ENCODE data around the gene SLC36A3.
"Not testable (repeated sequence)": the region's sequence is repeated elsewhere in the genome, so short reads cannot be mapped to it uniquely, and the experiment has no call there.

SLC36A3 gene

DNA sequence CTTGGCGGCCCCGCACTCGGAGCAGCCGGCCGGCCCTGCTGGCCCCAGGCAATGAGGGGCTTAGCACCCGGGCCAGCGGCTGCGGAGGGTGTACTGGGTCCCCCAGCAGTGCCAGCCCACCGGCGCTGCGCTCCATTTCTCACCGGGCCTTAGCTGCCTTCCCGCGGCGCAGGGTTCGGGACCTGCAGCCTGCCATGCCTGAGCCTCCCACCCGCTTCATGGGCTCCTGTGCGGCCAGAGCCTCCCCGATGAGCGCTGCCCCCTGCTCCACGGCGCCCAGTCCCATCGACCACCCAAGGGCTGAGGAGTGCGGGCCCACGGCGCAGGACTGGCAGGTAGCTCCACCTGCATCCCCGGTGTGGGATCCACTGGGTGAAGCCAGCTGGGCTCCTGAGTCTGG is 5.7 kb upstream of the SLC36A3 start:
- DNase-seq (ENCODE audit: low spot score) = not testable (repeated sequence)

GRCh38 chr5:151298063-151298855 is 5.3 kb downstream of the SLC36A3 start:
- DNase-seq (ENCODE audit: low spot score) = no peak

GRCh38 chr5:151296974-151297373 is 6.6 kb downstream of the SLC36A3 start:
- DNase-seq (ENCODE audit: low spot score) = no peak

DNA sequence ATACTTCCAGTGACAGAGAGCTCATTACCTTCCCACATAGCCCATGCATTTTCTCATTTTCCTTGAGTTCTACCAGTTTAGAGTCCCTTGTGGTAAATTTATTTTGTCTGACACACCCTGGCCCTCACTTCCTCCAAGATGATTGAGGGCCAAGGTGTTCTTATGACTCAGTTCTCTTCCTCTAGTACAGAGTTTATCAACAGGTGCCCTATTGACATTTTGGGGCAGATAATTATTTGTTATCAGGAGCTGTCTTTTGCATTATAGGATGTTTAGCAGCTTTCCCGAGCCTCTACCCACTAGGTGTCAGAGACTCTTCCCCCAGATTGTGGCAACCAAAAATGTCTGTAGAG is 7.1 kb downstream of the SLC36A3 start:
- DNase-seq (ENCODE audit: low spot score) = no peak

DNA sequence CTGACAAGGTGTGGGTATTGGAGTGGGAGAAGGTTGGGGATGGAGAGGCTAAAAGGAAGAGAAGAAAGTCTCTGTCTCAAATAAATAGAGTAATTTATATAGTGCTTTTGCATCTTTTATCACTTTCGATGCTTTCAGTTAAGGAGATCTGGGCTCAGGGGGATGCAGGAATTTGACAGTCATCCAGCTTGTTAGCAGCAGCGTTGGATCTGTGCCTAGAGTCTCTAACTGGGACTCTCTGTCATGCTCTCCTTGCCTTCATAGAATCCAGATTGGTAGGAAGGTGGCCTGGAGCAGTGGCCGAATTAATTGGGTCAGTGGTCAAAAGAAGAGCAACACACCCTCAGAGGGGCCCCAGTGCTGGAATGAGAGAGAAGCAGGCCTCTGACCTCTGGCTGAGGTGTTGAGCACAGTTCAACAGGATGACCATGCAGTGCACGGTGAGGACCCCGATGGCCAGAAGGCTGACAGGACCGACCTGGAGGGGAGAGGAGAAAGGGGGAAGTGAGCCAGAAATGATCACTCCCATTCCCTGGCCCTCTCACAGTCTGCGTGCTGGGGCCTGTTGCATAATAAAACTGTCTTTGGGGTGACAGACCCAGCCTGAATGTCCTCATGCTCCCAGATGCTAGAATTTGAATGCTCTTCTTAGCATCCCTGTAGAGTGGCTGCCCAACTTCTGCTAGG is 7.6 kb downstream of the SLC36A3 start:
- no peak for DNase-seq (ENCODE audit: low spot score)

GRCh38 chr5:151295138-151295537 is 8.4 kb downstream of the SLC36A3 start:
- no peak for DNase-seq (ENCODE audit: low spot score)

- DNase-seq (ENCODE audit: low spot score) = no peak
Measured at GRCh38 chr5:151293624-151294023, 9.9 kb downstream of the SLC36A3 start.

GRCh38 chr5:151288180-151288579 is 15.4 kb downstream of the SLC36A3 start:
- no peak for DNase-seq (ENCODE audit: low spot score)

GRCh38 chr5:151286246-151286645 is 17.3 kb downstream of the SLC36A3 start:
- no peak for DNase-seq (ENCODE audit: low spot score)

DNA sequence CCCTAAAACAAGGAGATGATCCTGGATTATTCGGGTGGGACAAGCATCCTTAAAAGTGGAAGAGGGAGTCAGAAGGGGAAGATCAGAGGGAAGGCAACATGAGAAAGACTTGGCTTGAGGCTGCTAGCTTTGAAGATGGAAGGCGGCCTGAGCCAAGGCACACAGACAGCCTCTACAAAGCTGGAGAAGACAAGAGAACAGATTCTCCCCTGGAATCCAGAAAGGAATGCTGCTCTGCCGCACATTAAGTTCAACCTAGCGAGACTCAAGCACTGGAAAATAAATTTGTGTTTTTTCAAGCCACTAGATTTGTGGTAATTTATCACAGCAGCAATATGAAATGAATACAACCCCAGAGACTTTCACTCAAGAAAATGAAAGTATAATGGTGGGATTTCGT is 17.9 kb downstream of the SLC36A3 start:
- DNase-seq (ENCODE audit: low spot score) = no peak

- DNase-seq (ENCODE audit: low spot score) = no peak
Measured at GRCh38 chr5:151284392-151284967, 19.1 kb downstream of the SLC36A3 start.

- no peak for DNase-seq (ENCODE audit: low spot score)
Measured at GRCh38 chr5:151283120-151283825, 20.3 kb downstream of the SLC36A3 start.

DNA sequence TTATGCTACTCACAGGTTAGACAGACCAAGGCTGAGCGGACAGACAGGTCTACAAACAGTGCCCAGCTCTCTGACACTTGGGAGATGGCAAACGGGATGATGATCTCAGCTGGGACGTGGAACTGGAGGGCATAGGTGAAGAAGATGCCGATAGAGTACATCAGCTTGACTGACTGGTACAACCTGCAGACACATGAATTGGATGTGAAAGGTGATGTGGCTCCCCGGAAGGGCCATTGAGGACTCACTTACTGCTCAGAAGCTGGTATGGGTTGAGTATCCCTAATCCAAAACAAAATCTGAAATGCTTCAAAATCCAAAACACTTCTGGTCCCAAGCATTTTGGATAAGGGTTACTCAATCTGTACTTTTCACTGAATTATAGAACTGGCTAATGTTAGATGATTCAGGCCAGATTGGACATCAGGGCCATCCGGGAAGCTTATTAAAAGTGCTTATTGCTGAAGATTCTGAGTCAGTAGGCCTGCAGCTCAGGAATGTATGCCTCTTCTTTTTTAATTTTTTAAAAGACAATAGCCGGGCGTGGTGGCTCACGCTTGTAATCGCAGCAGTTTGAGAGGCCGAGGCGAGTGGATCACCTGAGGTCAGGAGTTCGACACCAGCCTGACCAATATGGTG is 22.4 kb downstream of the SLC36A3 start:
- no peak for DNase-seq (ENCODE audit: low spot score)

DNA sequence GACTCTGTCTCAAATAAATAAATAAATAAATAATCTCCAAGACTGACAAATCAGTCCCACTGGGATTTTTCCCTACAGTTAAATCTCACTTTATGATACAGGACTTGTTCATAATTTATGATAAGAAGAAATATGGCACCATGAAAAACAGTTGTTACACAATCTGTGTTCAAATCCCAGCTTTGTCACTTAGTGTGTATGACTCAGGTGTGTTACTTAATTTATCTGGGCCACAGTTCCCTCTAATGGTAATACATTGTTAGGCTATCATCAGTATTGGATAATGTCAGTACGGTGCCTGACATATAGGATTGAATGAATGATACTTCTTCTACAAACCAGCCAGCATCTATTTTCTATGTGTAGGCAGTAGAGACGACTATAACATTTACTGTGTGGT is 23.1 kb downstream of the SLC36A3 start:
- DNase-seq (ENCODE audit: low spot score) = no peak

- no peak for DNase-seq (ENCODE audit: low spot score)
Measured at GRCh38 chr5:151278845-151279244, 24.7 kb downstream of the SLC36A3 start.

DNA sequence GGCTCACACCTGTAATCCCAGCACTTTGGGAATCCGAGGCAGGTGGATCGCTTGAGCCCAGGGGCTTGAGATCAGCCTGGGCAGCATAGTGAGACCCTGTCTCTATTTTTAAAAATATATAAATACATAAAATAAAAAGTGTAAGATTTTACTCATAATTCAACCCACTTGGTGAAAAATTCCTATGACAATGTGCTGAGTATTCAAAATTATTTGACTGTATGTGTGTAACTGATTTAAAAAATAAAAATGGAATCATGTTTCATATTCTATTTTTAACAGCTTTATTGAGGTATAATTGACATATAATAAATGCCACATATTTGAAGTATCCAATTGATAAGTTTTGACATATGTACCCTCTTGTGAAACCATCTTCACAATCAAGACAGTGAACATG is 27.8 kb downstream of the SLC36A3 start:
- no peak for DNase-seq (ENCODE audit: low spot score)

GRCh38 chr5:151274666-151275065 is 28.9 kb downstream of the SLC36A3 start:
- DNase-seq (ENCODE audit: low spot score) = no peak

GRCh38 chr5:151271336-151271735 is 32.2 kb downstream of the SLC36A3 start:
- no peak for DNase-seq (ENCODE audit: low spot score)

DNA sequence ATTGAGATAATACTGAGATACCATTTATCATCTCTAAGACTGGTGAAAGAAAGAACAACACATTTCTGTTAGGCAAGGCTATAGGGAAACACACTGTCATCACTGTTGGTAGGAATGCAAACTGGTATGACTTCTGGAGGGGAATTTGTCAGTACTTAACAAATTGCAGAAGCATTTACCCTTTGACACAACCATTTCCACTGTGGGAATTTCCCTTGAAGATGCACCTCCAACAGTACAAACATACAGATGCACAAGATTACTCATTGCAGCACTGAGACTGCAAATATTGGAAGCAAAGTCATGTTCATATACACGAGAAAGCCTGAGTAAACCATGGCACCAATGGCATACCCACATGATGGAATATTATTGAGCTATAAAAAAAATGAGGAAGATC is 33.0 kb downstream of the SLC36A3 start:
- DNase-seq (ENCODE audit: low spot score) = no peak

GRCh38 chr5:151267491-151268260 is 35.9 kb downstream of the SLC36A3 start:
- DNase-seq (ENCODE audit: low spot score) = no peak

DNA sequence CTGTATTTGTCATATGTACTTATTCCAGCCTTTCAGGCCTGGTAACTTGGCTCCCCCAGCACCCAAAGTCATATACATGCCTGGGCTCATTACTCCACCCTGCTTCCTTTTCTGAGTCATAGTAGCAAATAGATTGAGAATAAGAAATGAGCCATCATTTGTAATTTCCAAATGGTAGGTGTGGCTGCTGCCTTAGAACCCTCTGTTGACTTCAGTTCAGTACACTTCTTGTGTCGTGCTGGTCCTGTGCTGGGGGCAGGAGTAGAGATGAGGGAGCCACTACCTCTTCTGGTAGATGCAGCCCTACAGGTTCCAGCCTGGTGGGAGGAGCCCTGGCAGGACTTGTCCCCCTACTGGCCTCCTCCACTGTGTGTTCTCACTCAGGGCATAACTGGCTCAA is 39.5 kb downstream of the SLC36A3 start:
- DNase-seq (ENCODE audit: low spot score) = no peak
